Measurements from ENCODE around the gene TLK1.
A peak's percentile ranks its signal among the peaks of the same experiment; 100 is the strongest.
"Not testable (repeated sequence)": the region's sequence is repeated elsewhere in the genome, so short reads cannot be mapped to it uniquely, and the experiment has no call there.

The TLK1 gene

GRCh38 chr2:171139860-171140259 lies 20.8 kb downstream of the TLK1 start:
- DNase-seq, result no peak

- DNase-seq, result no peak
Measured at GRCh38 chr2:171136024-171136423, 24.7 kb downstream of the TLK1 start.

GRCh38 chr2:171134624-171135230 lies 26.0 kb downstream of the TLK1 start:
- DNase-seq, result no peak

GRCh38 chr2:171132086-171132485 lies 28.6 kb downstream of the TLK1 start:
- no peak for DNase-seq

- DNase-seq, result no peak
Measured at GRCh38 chr2:171128461-171128860, 32.2 kb downstream of the TLK1 start.

GRCh38 chr2:171124541-171124940 lies 36.2 kb downstream of the TLK1 start:
- no peak for DNase-seq

- no peak for DNase-seq
Measured at GRCh38 chr2:171109571-171109970, 51.1 kb downstream of the TLK1 start.

GRCh38 chr2:171109020-171109419 lies 51.7 kb downstream of the TLK1 start:
- DNase-seq, result no peak

- no peak for DNase-seq
Measured at GRCh38 chr2:171107803-171108202, 52.9 kb downstream of the TLK1 start.

GRCh38 chr2:171104379-171104778 lies 56.3 kb downstream of the TLK1 start:
- no peak for DNase-seq

- DNase-seq, result no peak
Measured at GRCh38 chr2:171102802-171103201, 57.9 kb downstream of the TLK1 start.

- no peak for DNase-seq
Measured at GRCh38 chr2:171100370-171100769, 60.3 kb downstream of the TLK1 start.

GRCh38 chr2:171098607-171099006 lies 62.1 kb downstream of the TLK1 start:
- DNase-seq, result no peak

- DNase-seq, result no peak
Measured at GRCh38 chr2:171095014-171095582, 65.6 kb downstream of the TLK1 start.

GRCh38 chr2:171091517-171091916 lies 69.2 kb downstream of the TLK1 start:
- DNase-seq, result not testable (repeated sequence)

GRCh38 chr2:171089489-171089888 lies 71.2 kb downstream of the TLK1 start:
- no peak for DNase-seq

GRCh38 chr2:171088057-171088834 lies 72.4 kb downstream of the TLK1 start:
- no peak for DNase-seq

- no peak for DNase-seq
Measured at GRCh38 chr2:171087547-171087946, 73.1 kb downstream of the TLK1 start.

- no peak for DNase-seq
Measured at GRCh38 chr2:171086352-171087290, 74.1 kb downstream of the TLK1 start.

GRCh38 chr2:171084128-171084527 lies 76.6 kb downstream of the TLK1 start:
- DNase-seq, result peak; percentile 30

GRCh38 chr2:171083451-171083850 lies 77.2 kb downstream of the TLK1 start:
- DNase-seq, result peak; percentile 63

GRCh38 chr2:171081649-171082111 lies 79.0 kb downstream of the TLK1 start:
- DNase-seq, result no peak

GRCh38 chr2:171080607-171081006 lies 80.1 kb downstream of the TLK1 start:
- DNase-seq, result no peak

Measured in NCI-H1105 (cell line).